HepG2 (cell line): ENCODE data around the gene CNEP1R1. TPM values are rescaled to one million over a fixed set of nuclear protein-coding genes. Genes with fewer than 3 reads are reported as not detected.

Experiments used
- ATAC-seq: fragments of 200-7000 bp; cut with Tn5 transposase; 3 replicates; pipeline ENCODE4 v1.9.1; 2020; ENCODE audit warnings: mild to moderate bottlenecking, moderate library complexity
- BruUV-seq: library from RNA; stranded (reverse); fragments of 400-500 nt; replicated peaks from 2 replicates; lab custom pipeline; 2021; lab: Mats Ljungman, UMichigan
- CTCF ChIA-PET: fragments of 300-600 bp; formaldehyde crosslinking; extraction: SDS; loops from one replicate; lab custom pipeline; 2021; ENCODE audit warnings: low total read pairs, inconsistent platforms, low intra/inter-chr PET ratio; lab: Yijun Ruan, JAX
- POLR2A ChIA-PET: fragments of 350-600 bp; sonication (Branson Sonifier 250); formaldehyde crosslinking; loops from one replicate; lab custom pipeline; 2020; ENCODE audit warnings: antibody characterized with exemption, inconsistent platforms; lab: Yijun Ruan, JAX
- DNase-seq: peaks from one replicate; pipeline ENCODE4 v3.0.0-alpha.2; 2015; ENCODE audit warnings: low spot score
- FAIRE-seq: peaks from 3 replicates; lab custom pipeline; 2011; peaks lifted over from hg19 to GRCh38; lab: Jason Lieb, UNC
- H2AFZ ChIP-seq: one replicate; pipeline ENCODE4 v1.6.1; 2011; ENCODE audit warnings: low read length, inconsistent platforms
- H3K27ac ChIP-seq: fragments of 300-600 bp; 3 replicates; pipeline ENCODE4 v1.8.0; 2011; ENCODE audit warnings: mixed run types, mild to moderate bottlenecking, mixed read lengths, low read length, inconsistent platforms; ENCODE audit not compliant: insufficient read depth; ENCODE audit errors: extremely low read length
- H3K27me3 ChIP-seq, 2 experiments: fragments of 200-600 bp in 1 of 2; 2 replicates in 1 of 2; 3 replicates in 1 of 2; pipeline versions ENCODE4 v1.6.0 to v1.8.0; 2011; ENCODE audit warnings: low read length in 2 of 2, mild to moderate bottlenecking in 2 of 2, moderate library complexity in 2 of 2, inconsistent platforms in 1 of 2; ENCODE audit not compliant: insufficient read depth in 2 of 2, control insufficient read depth in 1 of 2
- H3K36me3 ChIP-seq, 2 experiments: fragments of 200-600 bp in 1 of 2; replicated peaks in 1 of 2; 2 replicates in 1 of 2; 3 replicates in 1 of 2; pipeline versions ENCODE4 v1.5.1 to v1.8.0; 2011; ENCODE audit warnings: low read length in 2 of 2, inconsistent platforms in 1 of 2; ENCODE audit not compliant: insufficient read depth in 2 of 2, control insufficient read depth in 1 of 2
- H3K4me1 ChIP-seq: 2 replicates; pipeline ENCODE4 v1.5.1; 2012; ENCODE audit warnings: low read length, inconsistent platforms; ENCODE audit not compliant: insufficient read depth
- H3K4me2 ChIP-seq: 2 replicates; pipeline ENCODE4 v1.6.0; 2011; ENCODE audit warnings: low read depth, low read length, inconsistent platforms
- H3K4me3 ChIP-seq, 3 experiments: fragments of 200-600 bp in 1 of 3; sonication (generic), shearing (Covaris generic) in 1 of 3; replicated peaks in 1 of 3; 2 replicates each; pipeline ENCODE4 v1.5.1; 2011 to 2016; ENCODE audit warnings: low read length in 3 of 3, inconsistent platforms in 2 of 3, low read depth in 2 of 3, mild to moderate bottlenecking in 2 of 3, control low read depth in 1 of 3, mixed read lengths in 1 of 3; ENCODE audit not compliant: insufficient read depth in 1 of 3
- H3K79me2 ChIP-seq: one replicate; pipeline ENCODE4 v1.6.1; 2011; ENCODE audit warnings: low read length, inconsistent platforms; ENCODE audit not compliant: insufficient read depth
- H3K9ac ChIP-seq: 2 replicates; pipeline ENCODE4 v1.6.0; 2011; ENCODE audit warnings: mild to moderate bottlenecking, low read depth, low read length, inconsistent platforms; ENCODE audit not compliant: insufficient read depth
- H3K9me3 ChIP-seq: 2 replicates; pipeline ENCODE4 v1.5.1; 2012; ENCODE audit warnings: mild to moderate bottlenecking, low read length
- H4K20me1 ChIP-seq: 2 replicates; pipeline ENCODE4 v1.6.0; 2011; ENCODE audit warnings: inconsistent platforms, mild to moderate bottlenecking, low read length, moderate library complexity; ENCODE audit not compliant: insufficient read depth
- MAF1 ChIP-seq: sonication (generic); formaldehyde crosslinking; IDR thresholded peaks from 2 replicates; pipeline ENCODE4 v1.5.0; 2020; ENCODE audit warnings: missing genetic modification reagents, borderline replicate concordance
- NR2F1 ChIP-seq, 2 experiments: fragments of 450-650 bp in 1 of 2; formaldehyde crosslinking in 1 of 2; IDR thresholded peaks; 2 replicates each; pipeline versions ENCODE4 v1.5.0 to v1.6.1; 2016 to 2020; ENCODE audit warnings: mild to moderate bottlenecking in 1 of 2, missing compliant biosample characterization in 1 of 2, missing genetic modification reagents in 1 of 2, moderate library complexity in 1 of 2
- NR2F2 ChIP-seq: IDR thresholded peaks from 2 replicates; pipeline ENCODE4 v1.6.1; 2012; ENCODE audit warnings: low read depth, inconsistent platforms, borderline replicate concordance
- POGZ ChIP-seq: sonication (generic); formaldehyde crosslinking; IDR thresholded peaks from 2 replicates; pipeline ENCODE4 v1.4.0; 2020; ENCODE audit warnings: mild to moderate bottlenecking, missing genetic modification reagents
- SKI ChIP-seq: fragments of 450-650 bp; IDR thresholded peaks from one replicate; pipeline ENCODE4 v1.6.1; 2018; ENCODE audit warnings: mild to moderate bottlenecking; ENCODE audit not compliant: partially characterized antibody
- ZNF143 ChIP-seq: sonication (generic); formaldehyde crosslinking; IDR thresholded peaks from 2 replicates; pipeline ENCODE4 v1.4.0; 2020; ENCODE audit warnings: missing genetic modification reagents
- ZNF343 ChIP-seq: sonication (generic); formaldehyde crosslinking; IDR thresholded peaks from 2 replicates; pipeline ENCODE4 v1.4.0; 2020; ENCODE audit warnings: mild to moderate bottlenecking, missing genetic modification reagents
- ZNF558 ChIP-seq: sonication (generic); formaldehyde crosslinking; IDR thresholded peaks from 2 replicates; pipeline ENCODE4 v1.9.0; 2022; ENCODE audit warnings: mild to moderate bottlenecking, missing genetic modification reagents, borderline replicate concordance
- ZSCAN22 ChIP-seq: sonication (generic); formaldehyde crosslinking; IDR thresholded peaks from 2 replicates; pipeline ENCODE4 v1.4.0; 2020; ENCODE audit warnings: mild to moderate bottlenecking, missing genetic modification reagents
- WGBS: methylation state at CpG from one replicate; pipeline ENCODE4 v1.1.6; 2017; ENCODE audit warnings: low lambda C conversion rate; 5-methylcytosine and 5-hydroxymethylcytosine counted together
- in situ Hi-C: cut with HindIII; loops from 2 replicates; pipeline ENCODE4 v1.10.0; 2017; ENCODE audit warnings: low pct_unique_long_range_greater_than_20kb; ENCODE audit not compliant: extremely low pct_ligation_motif_present
- intact Hi-C: fragments of 100-400 bp; cut with micrococcal nuclease; formaldehyde crosslinking; loops from one replicate; pipeline ENCODE4 v1.10.0; 2022; ENCODE audit not compliant: unreplicated experiment
- polyA plus RNA-seq, 8 experiments: library from polyadenylated mRNA; depleted of rRNA in 3 of 8; stranded (reverse) in 7 of 8; unstranded in 1 of 8; fragments of >200 nt; fragmentation: Illumina TruSeq in 4 of 8; extraction: Trizol in 4 of 8; gene quantifications; 2 replicates each; pipeline versions ENCODE4 v1.2.1 to v1.2.3, GENCODE V29; 2011 to 2016; ENCODE audit warnings: low read depth in 4 of 8, missing spikeins in 1 of 8, mixed read lengths in 1 of 8; ENCODE audit not compliant: insufficient read depth in 1 of 8
- total RNA-seq, 5 experiments: library from RNA; depleted of rRNA; stranded (reverse); fragments of >200 nt; fragmentation: Illumina TruSeq; extraction: Trizol; gene quantifications; 2 replicates each; pipeline ENCODE4 v1.2.3, GENCODE V29; 2016; ENCODE audit warnings: low read depth in 1 of 5
- TF ChIP-seq, protein P1 (sequence below): sonication (generic); formaldehyde crosslinking; IDR thresholded peaks from 2 replicates; pipeline ENCODE4 v1.4.0; 2020; ENCODE audit warnings: missing genetic modification reagents, borderline replicate concordance

CNEP1R1 gene
- total and polyA plus RNA-seq, 2 of the 13 experiments (the other 11 are each of a cell fraction or from before 2014, with no cell fraction given): 23.6 to 26.8 TPM

DNA sequence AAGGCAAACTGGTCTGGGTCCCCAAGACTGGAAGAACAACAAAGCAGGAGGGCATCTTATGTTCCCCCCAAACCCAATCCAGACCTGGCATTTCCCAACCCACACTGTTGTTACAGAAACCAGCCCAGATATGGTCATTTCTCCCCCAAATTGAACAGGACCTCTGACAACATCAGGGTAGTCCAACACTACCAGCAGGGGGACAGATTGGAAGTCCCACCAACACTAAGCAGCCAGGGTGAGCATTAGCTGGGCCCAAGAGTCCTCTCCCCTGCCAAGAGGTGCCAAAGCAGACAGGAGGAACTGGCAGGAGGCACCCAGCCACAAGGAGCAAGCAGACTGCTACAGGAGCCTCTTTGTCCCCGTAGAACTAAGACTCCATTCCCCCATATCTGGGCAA is 29.3 kb upstream of the CNEP1R1 start:
- ATAC-seq (peak; percentile 65), FAIRE-seq (no peak), DNase-seq (no peak)
- 0% methylated on average over 1 of the region's 1 CpG for WGBS
- no peak overlapping the region for H3K4me2 ChIP-seq
- no peak overlapping the region for H3K4me3 ChIP-seq
- no peaks in the 10 kb centered on the region for H3K36me3 ChIP-seq
- CTCF ChIA-PET: no interaction called here
- H3K9me3 ChIP-seq: no peaks in the 10 kb centered on the region
- no peak overlapping the region for H3K27ac ChIP-seq
- no TSS peak for BruUV-seq
- no peaks in the 10 kb centered on the region for H3K79me2 ChIP-seq
- in situ Hi-C loops: no loop called here
- intact Hi-C loops: no loop called here
- H4K20me1 ChIP-seq: no peaks in the 10 kb centered on the region
- H3K4me1 ChIP-seq: no peaks in the 10 kb centered on the region
- H3K27me3 ChIP-seq: no peaks in the 10 kb centered on the region; a peak in 1 of 5 replicates
- POLR2A ChIA-PET: no interaction called here
- TF ChIP-seq NR2F2 (no peak), MAF1 (CRISPR knock-in tag) (no peak), ZSCAN22 (no peak), ZNF343 (CRISPR knock-in tag) (no peak), POGZ (no peak), ZNF143 (CRISPR knock-in tag) (no peak), NR2F1 (CRISPR knock-in tag; IDR thresholded peaks at IDR 0.05) (no peak), ZNF558 (CRISPR knock-in tag) (no peak), SKI (no peak)
- TF ChIP-seq, protein P1, sequence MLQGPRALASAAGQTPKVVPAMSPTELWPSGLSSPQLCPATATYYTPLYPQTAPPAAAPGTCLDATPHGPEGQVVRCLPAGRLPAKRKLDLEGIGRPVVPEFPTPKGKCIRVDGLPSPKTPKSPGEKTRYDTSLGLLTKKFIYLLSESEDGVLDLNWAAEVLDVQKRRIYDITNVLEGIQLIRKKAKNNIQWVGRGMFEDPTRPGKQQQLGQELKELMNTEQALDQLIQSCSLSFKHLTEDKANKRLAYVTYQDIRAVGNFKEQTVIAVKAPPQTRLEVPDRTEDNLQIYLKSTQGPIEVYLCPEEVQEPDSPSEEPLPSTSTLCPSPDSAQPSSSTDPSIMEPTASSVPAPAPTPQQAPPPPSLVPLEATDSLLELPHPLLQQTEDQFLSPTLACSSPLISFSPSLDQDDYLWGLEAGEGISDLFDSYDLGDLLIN (CRISPR knock-in tag): no peak
- H3K9ac ChIP-seq: no peak overlapping the region
- H2AFZ ChIP-seq: no peak overlapping the region
